HUDEP-2 (cell line): ENCODE results near the gene SRSF12.
"Not testable (repeated sequence)": the region's sequence is repeated elsewhere in the genome, so short reads cannot be mapped to it uniquely, and the experiment has no call there.

ENCODE experiments used
- DNase-seq, 76 experiments: peaks; one replicate each; lab custom pipeline; 2025; ENCODE audit not compliant: unreplicated experiment in 76 of 76; lab: John Stamatoyannopoulos, UW

SRSF12 gene

DNA sequence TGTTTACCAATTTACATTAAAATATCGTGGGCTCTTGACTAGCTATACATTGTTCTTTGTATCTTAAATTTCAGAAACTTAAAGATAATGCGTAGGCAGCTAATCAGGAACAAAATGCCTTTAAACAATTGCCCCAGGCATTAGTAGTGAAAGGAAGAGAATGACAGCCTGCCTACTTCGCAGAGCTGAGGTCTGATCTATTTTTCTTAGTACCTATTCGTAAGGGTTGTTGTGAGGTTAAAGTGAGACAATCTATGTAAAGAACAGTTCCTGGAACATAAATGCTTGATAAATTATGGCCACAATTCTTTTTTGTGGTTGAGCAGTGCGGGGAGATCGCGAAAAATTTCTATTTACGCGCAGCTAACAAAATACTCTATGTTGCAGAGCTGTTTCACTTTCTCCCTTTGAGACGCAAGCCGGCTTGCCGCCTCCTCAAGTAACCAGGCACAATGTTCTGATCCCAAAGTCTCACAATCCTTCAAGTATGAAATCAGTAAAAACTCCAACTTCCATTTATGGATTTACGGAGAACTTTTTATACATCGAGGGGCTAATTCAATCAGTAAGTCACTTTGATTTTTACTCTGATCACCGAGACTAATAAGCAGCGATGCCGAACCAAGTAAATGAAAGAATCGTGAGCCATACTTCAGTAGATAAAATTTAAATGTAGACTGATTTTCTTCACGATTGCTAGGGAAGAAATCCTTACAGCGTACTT is 38.2 kb downstream of the SRSF12 start:
- peak in 16 of 76 experiments; percentile 9 to 61 (median 33) for DNase-seq

GRCh38 chr6:89073840-89074239 is 44.0 kb downstream of the SRSF12 start:
- DNase-seq: no peak

GRCh38 chr6:89073014-89073620 is 44.8 kb downstream of the SRSF12 start:
- peak in 41 of 76 experiments; percentile 4 to 78 (median 37) for DNase-seq

- no peak for DNase-seq
These were observed 46.8 kb downstream of the SRSF12 start for GRCh38 chr6:89071036-89071435.

DNA sequence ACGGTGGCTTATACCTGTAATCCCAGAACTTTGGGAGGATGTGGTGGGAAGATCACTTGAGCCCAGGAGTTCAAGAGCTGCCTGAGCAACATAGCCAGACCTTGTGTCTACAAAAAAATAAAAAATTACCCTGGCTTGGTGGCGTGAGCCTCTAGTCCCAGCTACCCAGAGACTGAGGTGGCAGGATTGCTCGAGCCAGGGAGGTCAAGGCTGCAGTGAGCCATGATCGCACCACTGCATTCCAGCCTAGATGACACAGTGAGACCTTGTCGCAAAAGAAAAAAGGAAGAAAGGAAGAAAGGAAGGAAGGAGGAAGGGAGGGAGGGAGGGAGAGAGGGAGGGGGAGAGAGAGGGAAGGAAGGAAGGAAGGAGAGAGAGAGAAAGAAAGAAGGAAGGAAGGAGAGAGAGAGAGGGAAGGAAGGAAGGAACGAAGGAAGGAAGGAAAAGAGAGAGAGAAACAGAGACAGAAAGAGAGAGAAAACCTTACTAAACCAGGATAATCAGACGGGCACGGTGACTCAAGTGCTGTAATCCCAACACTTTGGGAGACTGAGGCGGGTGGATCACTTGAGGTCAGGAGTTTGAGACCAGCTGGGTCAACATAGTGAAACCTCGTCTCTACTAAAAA is 48.2 kb downstream of the SRSF12 start:
- DNase-seq: no peak

- DNase-seq: no peak
These were observed 49.2 kb downstream of the SRSF12 start for GRCh38 chr6:89068695-89069094.

DNA sequence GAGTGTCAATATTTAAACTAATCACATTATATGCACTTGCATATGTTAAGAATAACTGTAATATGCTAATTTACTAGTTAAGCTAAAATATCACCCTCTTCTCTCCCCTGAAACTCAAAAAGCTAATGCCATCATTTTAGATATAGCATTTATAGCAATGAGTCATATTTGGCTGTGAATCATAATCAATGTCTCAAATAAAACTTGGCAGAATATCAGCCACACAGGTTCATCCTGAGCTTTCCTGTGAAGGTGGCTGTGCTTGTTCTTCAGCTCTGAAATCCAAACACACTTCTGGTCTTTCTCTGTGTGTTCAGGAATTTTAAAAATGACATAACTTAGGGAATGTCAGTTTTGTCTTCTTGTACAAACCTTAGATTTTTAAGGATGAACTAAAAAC is 50.1 kb downstream of the SRSF12 start:
- DNase-seq: no peak

DNA sequence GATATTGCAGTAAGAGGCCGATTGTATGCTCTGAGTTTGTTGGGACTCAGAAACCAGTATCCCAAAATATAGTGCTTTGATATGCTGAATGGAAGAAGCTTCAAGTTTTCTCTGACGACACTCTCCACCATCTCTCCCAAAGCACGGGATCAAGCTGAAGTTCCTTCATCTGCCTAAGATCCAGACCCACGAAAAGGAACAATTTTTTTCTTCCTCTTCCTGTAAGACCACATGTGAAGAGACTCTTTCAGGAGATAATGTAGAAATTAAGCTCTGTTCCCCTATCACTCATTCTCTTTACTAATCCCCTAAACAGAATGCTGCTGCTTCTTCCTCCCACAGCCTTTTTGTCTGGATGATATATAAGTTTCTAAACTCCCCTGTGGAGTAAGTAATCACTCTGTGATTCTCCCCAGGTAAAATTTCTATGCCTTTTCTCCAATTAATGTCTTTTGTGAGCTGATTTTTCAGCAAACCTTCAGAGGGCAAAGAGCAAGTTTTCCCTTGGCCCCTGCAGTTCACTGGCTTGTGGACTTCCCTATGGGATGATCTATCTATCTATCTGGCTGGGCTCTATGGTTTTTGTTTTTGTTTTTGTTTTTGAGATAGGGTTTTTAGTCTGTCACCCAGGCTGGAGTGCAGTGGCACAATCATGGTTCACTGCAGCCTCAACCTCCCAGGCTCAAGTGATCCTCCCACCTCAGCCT is 50.8 kb downstream of the SRSF12 start:
- DNase-seq: no peak

GRCh38 chr6:89066121-89066520 is 51.8 kb downstream of the SRSF12 start:
- not testable (repeated sequence) for DNase-seq

DNA sequence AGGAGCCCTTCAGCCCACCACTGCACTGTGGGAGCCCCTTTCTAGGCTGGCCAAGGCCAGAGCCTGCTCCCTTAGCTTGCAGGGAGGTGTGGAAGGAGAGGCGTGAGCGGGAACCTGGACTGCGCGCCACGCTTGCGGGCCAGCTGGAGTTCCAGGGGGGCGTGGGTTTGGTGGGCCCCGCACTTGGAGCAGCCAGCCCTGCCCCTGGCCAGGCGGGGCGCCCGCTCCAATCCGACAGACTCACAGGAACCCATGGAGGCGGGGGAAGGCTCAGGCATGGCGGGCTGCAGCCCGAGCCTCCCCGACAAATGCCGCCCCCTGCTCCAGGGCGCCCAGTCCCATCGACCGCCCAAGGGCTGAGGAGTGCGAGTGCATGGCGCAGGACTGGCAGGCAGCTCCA is 52.9 kb downstream of the SRSF12 start:
- not testable (repeated sequence) for DNase-seq

DNA sequence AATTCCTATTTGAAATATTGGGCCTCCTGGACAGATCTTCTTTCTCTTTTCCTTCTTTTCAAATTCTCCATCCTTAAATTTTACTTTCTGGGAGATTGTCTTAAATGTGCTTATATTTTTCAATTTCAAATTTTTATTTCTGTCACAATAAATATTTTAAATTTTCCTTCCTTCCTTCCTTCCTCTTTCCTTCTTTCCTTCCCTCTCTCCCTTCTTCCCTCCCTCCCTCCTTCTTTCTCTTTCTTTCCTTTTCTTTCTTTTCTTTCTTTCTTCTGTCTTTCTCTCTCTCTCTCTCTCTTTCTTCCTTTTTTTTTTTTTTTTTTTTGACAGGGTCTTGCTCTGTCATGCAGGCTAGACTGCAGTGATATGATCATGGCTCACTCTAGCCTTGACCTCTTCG is 54.0 kb downstream of the SRSF12 start:
- DNase-seq: no peak

GRCh38 chr6:89059227-89059626 is 58.6 kb downstream of the SRSF12 start:
- no peak for DNase-seq

DNA sequence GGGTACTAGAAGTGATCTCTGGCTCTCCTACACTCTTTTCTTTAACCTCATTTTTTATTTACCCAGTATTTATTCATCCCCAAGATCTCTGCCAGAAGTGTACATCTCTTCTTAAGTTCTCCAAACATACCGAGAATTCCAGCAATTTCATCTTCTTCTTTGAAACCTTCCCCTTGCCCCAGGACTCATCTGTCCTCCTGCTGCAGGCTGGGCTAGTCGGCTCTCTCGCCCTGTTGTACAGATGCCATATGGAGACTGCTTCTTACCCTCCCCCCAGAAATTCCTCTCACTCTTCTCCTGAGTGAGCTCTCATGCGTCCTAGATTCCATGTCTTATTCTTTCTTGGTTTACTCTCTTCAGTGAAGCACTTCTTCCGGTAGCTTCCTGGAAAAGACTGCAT is 59.2 kb downstream of the SRSF12 start:
- DNase-seq: no peak

- no peak for DNase-seq
These were observed 60.1 kb downstream of the SRSF12 start for GRCh38 chr6:89057759-89058158.

GRCh38 chr6:89054208-89054607 is 63.7 kb downstream of the SRSF12 start:
- DNase-seq: no peak

DNA sequence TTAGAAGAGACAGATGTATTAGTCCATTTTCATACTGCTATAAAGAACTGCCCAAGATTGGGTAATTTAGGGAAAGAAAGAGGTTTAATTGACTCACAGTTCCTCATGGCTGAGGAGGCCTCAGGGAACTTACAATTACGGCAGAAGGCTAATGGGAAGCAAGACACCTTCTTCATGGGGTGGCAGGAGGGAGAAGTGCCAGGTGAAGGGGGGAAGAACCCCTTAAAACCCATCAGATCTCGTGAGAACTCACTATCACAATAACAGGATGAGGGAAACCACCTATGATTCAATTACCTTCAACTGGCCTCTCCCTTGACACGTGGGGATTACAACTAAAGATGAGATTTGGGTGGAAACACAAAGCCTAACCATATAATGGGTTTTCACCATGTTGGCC is 66.2 kb downstream of the SRSF12 start:
- no peak for DNase-seq

- DNase-seq: peak in 1 of 76 experiments; percentile 12
These were observed 67.2 kb downstream of the SRSF12 start for GRCh38 chr6:89050697-89051096.

- no peak for DNase-seq
These were observed 67.7 kb downstream of the SRSF12 start for GRCh38 chr6:89050155-89050554.

DNA sequence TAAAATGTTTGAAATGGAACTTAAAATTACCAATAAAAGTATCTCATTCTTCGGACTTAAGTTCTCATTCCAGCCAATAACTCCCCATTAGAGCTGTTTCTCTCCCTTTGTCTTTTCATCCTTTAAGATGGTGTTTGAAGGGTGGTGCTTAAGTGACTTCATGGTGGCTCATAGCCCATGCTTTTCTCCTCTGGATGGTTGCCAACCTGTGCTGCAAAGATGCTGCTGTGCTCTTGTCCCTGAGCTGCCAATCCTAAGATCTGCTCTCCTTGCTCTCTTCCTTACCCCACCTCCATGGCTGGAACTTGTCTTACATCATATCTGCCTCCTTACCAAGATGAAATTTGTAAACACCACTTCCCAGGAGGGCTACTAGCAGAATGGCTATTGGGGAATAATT is 68.9 kb downstream of the SRSF12 start:
- peak in 3 of 76 experiments; percentile 4 to 29 (median 24) for DNase-seq

GRCh38 chr6:89048288-89048923 is 69.5 kb downstream of the SRSF12 start:
- no peak for DNase-seq

DNA sequence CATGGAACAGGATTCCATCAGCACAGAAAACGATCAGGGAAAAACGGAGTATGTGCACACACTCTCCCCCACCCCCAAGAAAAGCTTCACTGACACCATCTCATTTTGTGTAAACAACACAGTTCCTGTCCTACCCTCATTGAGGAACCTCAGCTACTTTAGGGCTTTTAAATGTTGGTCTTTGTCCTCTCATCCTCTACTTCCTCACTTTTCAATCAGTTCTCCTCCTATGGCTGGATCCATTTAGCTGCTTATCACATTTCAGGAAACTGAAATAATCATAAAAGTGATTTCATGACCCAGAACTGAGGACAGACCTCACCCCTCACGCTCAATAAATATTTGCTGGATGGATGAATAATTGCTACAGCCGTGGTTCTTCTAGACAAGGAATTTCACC is 70.4 kb downstream of the SRSF12 start:
- DNase-seq: no peak
